Panc1 (cell line): Measurements from ENCODE around the gene CRADD. TPM values are rescaled to one million over a fixed set of nuclear protein-coding genes. Genes with fewer than 3 reads are reported as not detected.

Experiments used
- ATAC-seq: fragments of 200-7000 bp; cut with Tn5 transposase; 2 replicates; pipeline ENCODE4 v1.9.1; 2020; ENCODE audit warnings: mild to moderate bottlenecking, moderate library complexity
- BruUV-seq: library from RNA; stranded (reverse); fragments of 400-500 nt; replicated peaks from 2 replicates; lab custom pipeline; 2021; lab: Mats Ljungman, UMichigan
- CTCF ChIA-PET: fragments of 300-600 bp; sonication (Branson Sonifier 250); formaldehyde crosslinking; loops from one replicate; lab custom pipeline; 2022; ENCODE audit warnings: antibody characterized with exemption; lab: Charles Lee
- POLR2A ChIA-PET: fragments of 300-600 bp; sonication (Branson Sonifier 250); formaldehyde crosslinking; loops from one replicate; lab custom pipeline; 2022; ENCODE audit warnings: antibody characterized with exemption; lab: Charles Lee
- DNase-seq: peaks from one replicate; pipeline ENCODE4 v3.0.0-alpha.2; 2010; ENCODE audit warnings: low read depth, low spot score
- H3K27ac ChIP-seq: 2 replicates; pipeline ENCODE4 v1.5.1; 2011; ENCODE audit warnings: mild to moderate bottlenecking, low read length, inconsistent platforms
- H3K27me3 ChIP-seq: fragments of 200-500 bp; sonication (Bioruptor generic); 2 replicates; pipeline ENCODE4 v1.6.0; 2014; ENCODE audit warnings: low read length, inconsistent platforms; ENCODE audit not compliant: control insufficient read depth, insufficient read depth
- H3K36me3 ChIP-seq: fragments of 200-500 bp; sonication (Bioruptor generic); 2 replicates; pipeline ENCODE4 v1.5.1; 2014; ENCODE audit warnings: inconsistent platforms, mild to moderate bottlenecking, low read length, moderate library complexity; ENCODE audit not compliant: control insufficient read depth, insufficient read depth
- H3K4me1 ChIP-seq: 2 replicates; pipeline ENCODE4 v1.5.1; 2011; ENCODE audit warnings: inconsistent platforms, mild to moderate bottlenecking, low read length, moderate library complexity; ENCODE audit not compliant: control insufficient read depth, insufficient read depth
- H3K4me3 ChIP-seq, 2 experiments: 2 replicates each; pipeline ENCODE4 v1.5.1; 2011 to 2012; ENCODE audit warnings: low read depth in 2 of 2, low read length in 2 of 2, mild to moderate bottlenecking in 2 of 2, inconsistent platforms in 1 of 2, moderate library complexity in 1 of 2
- H3K9me3 ChIP-seq: fragments of 200-500 bp; sonication (Bioruptor generic); 2 replicates; pipeline ENCODE4 v1.5.1; 2014; ENCODE audit warnings: low read depth, mild to moderate bottlenecking, inconsistent platforms, low read length, moderate library complexity; ENCODE audit not compliant: control insufficient read depth, insufficient read depth
- CTCF ChIP-seq: fragments of 450-650 bp; IDR thresholded peaks from 2 replicates; pipeline ENCODE4 v1.5.1; 2017; ENCODE audit warnings: mild to moderate bottlenecking
- POLR2AphosphoS5 ChIP-seq: IDR thresholded peaks from 2 replicates; pipeline ENCODE4 v1.6.1; 2012; ENCODE audit warnings: mild to moderate bottlenecking, low read depth, low read length, moderate library complexity
- SIN3A ChIP-seq: IDR thresholded peaks from 2 replicates; pipeline ENCODE4 v1.6.1; 2012; ENCODE audit warnings: low read depth, mild to moderate bottlenecking, low read length, moderate library complexity, borderline replicate concordance; ENCODE audit not compliant: insufficient read depth
- TCF7L2 ChIP-seq: IDR thresholded peaks from 2 replicates; pipeline ENCODE4 v1.6.1; 2011; ENCODE audit warnings: mild to moderate bottlenecking, low read depth, low read length, inconsistent platforms
- in situ Hi-C: cut with HindIII; loops from 2 replicates; pipeline ENCODE4 v1.10.0; 2016; ENCODE audit warnings: low sequenced_read_pairs, low pct_unique_long_range_greater_than_20kb
- intact Hi-C: fragments of 100-400 bp; cut with micrococcal nuclease; formaldehyde crosslinking; loops from one replicate; pipeline ENCODE4 v1.10.0; 2022; ENCODE audit not compliant: unreplicated experiment
- total RNA-seq: library from RNA; stranded (reverse); gene quantifications from one replicate; pipeline ENCODE4 v1.2.1, GENCODE V29; 2021; ENCODE audit not compliant: unreplicated experiment
- TF ChIP-seq, protein P1 (sequence below), 2 experiments: IDR thresholded peaks; 2 replicates each; pipeline ENCODE4 v1.6.1; 2011 to 2012; ENCODE audit warnings: low read depth in 2 of 2, control low read depth in 1 of 2, low read length in 1 of 2, mild to moderate bottlenecking in 1 of 2, moderate library complexity in 1 of 2; ENCODE audit not compliant: insufficient read depth in 1 of 2

Gene CRADD
- total RNA-seq, 1 experiment from 2014 or later, result 7.0 TPM

DNA sequence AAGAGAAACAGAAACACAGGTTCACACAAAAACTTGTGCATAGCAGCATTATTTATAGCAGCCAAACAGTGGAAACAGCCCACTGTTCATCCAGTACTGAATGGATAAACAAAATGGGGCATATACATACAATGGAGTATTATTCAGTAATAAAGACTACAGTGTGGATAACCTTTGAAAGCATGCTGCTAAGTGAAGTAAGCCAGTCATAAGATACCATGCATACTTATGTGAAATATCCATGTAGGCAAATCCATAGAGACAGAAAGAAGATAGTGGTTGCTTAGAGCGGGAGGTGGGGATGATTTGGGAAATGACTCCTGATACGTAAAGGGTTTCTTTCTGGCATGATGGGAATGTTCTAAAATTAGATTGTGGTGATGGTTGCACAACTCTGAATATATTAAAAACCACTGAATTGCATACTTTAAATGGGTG is 99.4 kb downstream of the CRADD start:
- no peak for DNase-seq
- Histone ChIP-seq H3K27me3 (no peaks in the 10 kb centered on the region), H3K9me3 (no peaks in the 10 kb centered on the region), H3K27ac (no peak overlapping the region), H3K36me3 (no peaks in the 10 kb centered on the region), H3K4me3 (no peak overlapping the region), H3K4me1 (no peaks in the 10 kb centered on the region; the same call in none of the 2 replicates)
- TF ChIP-seq POLR2AphosphoS5 (no peak), TCF7L2 (no peak), SIN3A (no peak), CTCF (no peak)
- TF ChIP-seq, protein P1, sequence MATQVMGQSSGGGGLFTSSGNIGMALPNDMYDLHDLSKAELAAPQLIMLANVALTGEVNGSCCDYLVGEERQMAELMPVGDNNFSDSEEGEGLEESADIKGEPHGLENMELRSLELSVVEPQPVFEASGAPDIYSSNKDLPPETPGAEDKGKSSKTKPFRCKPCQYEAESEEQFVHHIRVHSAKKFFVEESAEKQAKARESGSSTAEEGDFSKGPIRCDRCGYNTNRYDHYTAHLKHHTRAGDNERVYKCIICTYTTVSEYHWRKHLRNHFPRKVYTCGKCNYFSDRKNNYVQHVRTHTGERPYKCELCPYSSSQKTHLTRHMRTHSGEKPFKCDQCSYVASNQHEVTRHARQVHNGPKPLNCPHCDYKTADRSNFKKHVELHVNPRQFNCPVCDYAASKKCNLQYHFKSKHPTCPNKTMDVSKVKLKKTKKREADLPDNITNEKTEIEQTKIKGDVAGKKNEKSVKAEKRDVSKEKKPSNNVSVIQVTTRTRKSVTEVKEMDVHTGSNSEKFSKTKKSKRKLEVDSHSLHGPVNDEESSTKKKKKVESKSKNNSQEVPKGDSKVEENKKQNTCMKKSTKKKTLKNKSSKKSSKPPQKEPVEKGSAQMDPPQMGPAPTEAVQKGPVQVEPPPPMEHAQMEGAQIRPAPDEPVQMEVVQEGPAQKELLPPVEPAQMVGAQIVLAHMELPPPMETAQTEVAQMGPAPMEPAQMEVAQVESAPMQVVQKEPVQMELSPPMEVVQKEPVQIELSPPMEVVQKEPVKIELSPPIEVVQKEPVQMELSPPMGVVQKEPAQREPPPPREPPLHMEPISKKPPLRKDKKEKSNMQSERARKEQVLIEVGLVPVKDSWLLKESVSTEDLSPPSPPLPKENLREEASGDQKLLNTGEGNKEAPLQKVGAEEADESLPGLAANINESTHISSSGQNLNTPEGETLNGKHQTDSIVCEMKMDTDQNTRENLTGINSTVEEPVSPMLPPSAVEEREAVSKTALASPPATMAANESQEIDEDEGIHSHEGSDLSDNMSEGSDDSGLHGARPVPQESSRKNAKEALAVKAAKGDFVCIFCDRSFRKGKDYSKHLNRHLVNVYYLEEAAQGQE (IDR thresholded peaks at IDR 0.05; ENCODE audit: insufficient read depth in 1 of 2, low read depth in 2 of 2, low read length in 1 of 2), result no peak
- ChIA-PET POLR2A (no interaction called here), CTCF (no interaction called here)
- no peak for ATAC-seq
- intact Hi-C loops (no loop called here), in situ Hi-C loops (no loop called here)
- BruUV-seq, result no TSS peak

DNA sequence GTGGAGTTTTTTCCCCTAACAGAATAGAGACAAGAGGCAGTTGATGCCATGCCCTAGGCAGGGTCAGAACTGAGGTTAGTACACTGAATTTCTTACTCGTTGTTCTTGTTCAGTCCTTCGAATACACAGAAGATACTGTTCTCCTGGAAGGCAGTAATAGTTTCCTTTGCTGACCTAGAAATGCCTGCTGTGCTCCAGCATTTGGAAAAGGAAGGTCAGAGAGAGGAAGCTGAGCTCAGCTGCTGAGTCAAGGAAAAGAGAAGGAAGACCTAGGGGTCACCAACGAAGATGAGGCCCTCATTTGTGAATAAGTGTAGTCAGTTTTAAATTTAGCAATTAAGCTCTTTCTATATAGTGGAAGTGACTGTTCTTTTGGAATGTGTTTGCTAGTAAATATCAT is 100.1 kb downstream of the CRADD start:
- in situ Hi-C loops, result no loop called here
- H3K36me3 ChIP-seq, result no peaks in the 10 kb centered on the region
- POLR2A ChIA-PET, result no interaction called here
- H3K27me3 ChIP-seq, result no peaks in the 10 kb centered on the region
- BruUV-seq, result no TSS peak
- H3K4me1 ChIP-seq, result no peaks in the 10 kb centered on the region; the same call in none of the 2 replicates
- no peak for DNase-seq
- ATAC-seq, result peak; percentile 51; the same call in 1 of the 2 replicates
- H3K9me3 ChIP-seq, result no peaks in the 10 kb centered on the region
- no peak overlapping the region for H3K4me3 ChIP-seq
- H3K27ac ChIP-seq, result peak overlapping the region; percentile 51
- CTCF ChIA-PET, result no interaction called here
- TF ChIP-seq POLR2AphosphoS5 (no peak), TCF7L2 (no peak), SIN3A (no peak), CTCF (no peak)
- TF ChIP-seq, protein P1 (IDR thresholded peaks at IDR 0.05; ENCODE audit: insufficient read depth in 1 of 2, low read depth in 2 of 2, low read length in 1 of 2), result no peak
- intact Hi-C loops, result no loop called here
